ENCODE data around the gene SF1.

Gene SF1

GRCh38 chr11:64784813-64785581 lies 6.7 kb upstream of the SF1 start:
- DNase-seq (ENCODE audit: low read depth) = no peak

GRCh38 chr11:64778223-64778472 lies 194 bp downstream of the SF1 start:
- DNase-seq (ENCODE audit: low read depth) = no peak

- peak; percentile 62 for DNase-seq (ENCODE audit: low read depth)
Measured at GRCh38 chr11:64777449-64778222, 706 bp downstream of the SF1 start.

GRCh38 chr11:64776875-64777274 lies 1.5 kb downstream of the SF1 start:
- DNase-seq (ENCODE audit: low read depth) = no peak

DNA sequence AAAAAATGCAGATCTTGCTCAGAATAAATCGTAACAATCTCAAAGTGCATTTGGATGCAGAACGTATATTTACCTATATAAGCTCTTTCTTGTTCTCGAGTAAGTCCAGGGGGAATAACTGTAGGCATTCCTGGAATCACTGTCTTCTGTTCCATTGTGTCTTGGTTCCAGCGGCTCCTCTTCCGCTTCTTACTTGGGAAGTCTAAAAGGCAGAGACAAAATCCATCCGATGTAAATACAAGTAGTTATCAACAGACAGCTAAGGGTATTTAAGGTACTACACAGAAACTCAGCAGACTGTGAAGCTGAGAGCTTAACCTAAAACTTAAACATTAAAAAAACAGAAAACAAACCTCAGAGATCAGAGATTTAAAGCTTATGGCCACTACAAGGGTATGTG lies 1.9 kb downstream of the SF1 start:
- DNase-seq (ENCODE audit: low read depth) = no peak

DNA sequence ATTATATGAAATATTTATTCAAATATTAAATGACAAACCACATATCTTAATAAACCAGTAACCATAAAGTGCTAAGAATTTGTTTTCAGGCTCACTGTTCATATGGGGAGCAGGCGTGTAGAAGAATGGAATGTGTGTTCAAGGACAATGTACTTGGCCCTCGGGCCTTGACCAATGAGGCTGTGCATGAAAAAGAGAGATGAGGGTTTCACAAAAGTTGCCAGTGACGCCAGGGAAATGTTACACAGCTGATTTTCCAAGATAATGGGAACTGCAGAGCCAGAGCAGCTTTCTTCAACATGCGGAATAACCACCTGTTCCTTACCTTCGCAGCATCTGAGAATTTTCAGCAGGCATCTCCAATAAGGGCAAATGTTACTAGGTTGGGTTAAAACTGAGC lies 4.2 kb downstream of the SF1 start:
- no peak for DNase-seq (ENCODE audit: low read depth)

DNA sequence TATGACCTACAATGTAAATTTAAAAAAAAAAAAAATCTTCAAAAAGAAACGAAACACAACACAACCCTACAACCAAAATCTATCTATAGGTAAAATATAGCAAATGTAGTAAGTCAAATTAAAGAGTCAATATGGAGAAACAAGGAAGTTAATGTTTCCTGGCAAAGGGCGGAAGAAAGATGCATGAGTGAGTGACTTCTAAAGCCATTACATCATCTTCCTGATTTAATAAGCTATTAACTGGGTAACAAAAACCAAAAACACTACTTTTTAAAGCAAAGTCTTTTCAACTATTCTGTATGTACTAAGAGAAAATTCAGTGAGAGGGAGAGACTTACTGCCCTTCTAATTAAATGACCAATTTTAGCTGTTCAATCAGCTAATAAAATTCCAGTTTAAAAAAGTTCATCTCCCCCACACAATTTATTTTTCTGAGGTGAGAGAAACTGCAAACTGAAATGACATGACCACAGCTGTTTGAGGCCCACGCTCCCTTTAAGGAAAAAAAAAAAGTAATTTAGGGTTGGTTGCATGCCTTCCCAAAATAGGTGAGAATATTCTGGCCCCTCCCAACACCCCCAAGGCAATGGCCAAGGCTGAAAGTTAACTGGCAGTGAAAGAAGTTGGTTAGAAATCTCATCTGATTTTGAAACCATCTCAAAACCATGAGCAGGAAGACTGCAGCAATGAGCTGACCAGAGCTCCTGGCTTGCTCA lies 5.9 kb downstream of the SF1 start:
- DNase-seq (ENCODE audit: low read depth) = no peak

- no peak for DNase-seq (ENCODE audit: low read depth)
Measured at GRCh38 chr11:64771861-64772260, 6.5 kb downstream of the SF1 start.

GRCh38 chr11:64770120-64770519 lies 8.2 kb downstream of the SF1 start:
- no peak for DNase-seq (ENCODE audit: low read depth)

GRCh38 chr11:64769283-64769682 lies 9.1 kb downstream of the SF1 start:
- DNase-seq (ENCODE audit: low read depth) = no peak

- no peak for DNase-seq (ENCODE audit: low read depth)
Measured at GRCh38 chr11:64768300-64768694, 10.0 kb downstream of the SF1 start.

GRCh38 chr11:64767344-64768299 lies 10.7 kb downstream of the SF1 start:
- DNase-seq (ENCODE audit: low read depth) = peak; percentile 74

DNA sequence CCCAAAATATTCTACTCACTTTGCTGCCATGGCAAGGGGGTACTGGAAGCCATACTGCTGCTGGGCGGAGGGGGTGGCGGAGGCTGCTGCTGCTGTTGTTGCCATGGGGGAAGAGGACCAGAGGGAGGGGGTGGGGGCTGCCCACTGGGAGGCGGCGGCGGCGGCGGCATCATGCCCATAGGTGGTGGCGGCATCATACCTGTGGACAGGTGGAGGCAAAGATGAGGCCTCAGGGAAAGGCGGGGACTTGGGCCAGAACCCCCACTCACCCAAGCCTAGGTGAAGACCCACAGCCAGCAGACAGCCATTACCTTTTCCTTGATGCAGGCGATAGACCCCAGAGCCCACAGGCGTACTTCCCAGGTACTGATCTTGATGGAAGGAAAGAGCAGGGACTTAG lies 11.5 kb downstream of the SF1 start:
- DNase-seq (ENCODE audit: low read depth) = no peak

DNA sequence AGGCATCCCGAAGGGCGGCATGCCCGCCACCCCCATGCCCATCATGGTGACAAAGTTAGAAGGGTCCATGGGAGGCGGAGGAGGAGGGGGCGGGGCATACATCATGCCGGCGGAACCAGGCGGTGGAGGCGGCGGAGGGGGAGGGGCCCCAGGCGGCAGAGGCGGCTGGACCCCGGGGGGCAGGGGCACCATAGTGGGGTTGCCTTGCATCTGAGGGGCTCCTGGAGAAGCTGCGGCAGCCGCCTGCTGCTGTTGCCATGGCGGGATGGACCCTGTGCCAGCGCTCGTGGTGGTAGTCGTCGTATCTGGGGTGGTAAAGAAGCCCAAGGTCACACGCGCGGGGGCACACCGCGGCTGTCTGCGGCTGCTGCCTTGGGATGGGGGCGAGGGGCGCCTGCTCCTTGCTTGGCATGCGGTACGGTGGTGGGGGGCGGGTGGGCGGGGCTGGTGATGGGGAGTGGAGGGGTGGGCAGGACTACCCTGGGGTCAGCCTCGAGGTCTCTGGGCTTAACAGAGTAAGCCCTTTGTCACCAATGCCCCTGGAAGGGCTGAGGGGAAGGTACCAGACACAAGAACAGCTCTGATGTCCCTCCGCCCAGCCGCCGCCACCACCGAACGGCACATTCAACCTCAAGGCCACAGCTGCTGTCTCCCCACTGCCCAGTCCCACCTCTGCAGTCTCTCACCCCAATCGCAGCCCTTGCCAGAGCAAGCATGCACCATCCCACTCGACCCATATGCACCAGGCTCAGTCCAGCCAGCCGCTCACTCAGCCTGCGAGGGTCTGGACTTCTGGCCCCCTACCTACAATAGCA lies 12.3 kb downstream of the SF1 start:
- no peak for DNase-seq (ENCODE audit: low read depth)

DNA sequence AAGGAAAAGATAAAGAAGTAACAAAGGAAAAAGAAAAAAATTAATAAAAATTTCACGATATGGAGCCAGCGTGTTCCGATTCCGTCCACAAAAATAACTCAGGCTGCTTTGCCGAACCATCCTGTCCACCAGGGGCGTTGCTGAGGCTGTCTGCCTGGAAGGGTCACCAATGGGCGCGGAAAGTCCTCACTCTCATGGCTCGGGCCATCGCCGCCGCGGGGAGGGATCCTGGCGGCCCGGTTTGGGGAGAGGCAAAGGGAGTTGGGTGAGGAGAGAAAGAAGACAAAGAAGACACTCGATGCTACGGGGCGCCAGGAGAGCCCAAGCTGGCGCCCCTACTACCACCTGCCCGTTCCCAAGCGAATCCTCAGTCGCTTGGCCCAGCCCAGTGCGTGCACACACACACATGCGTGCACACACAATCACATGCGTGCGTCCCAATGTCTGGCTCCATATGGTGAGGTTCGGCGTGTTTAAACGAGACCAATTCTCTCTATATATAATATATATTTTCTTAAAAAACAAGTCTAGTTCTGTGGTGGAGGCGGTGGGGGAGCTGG lies 13.0 kb downstream of the SF1 start:
- no peak for DNase-seq (ENCODE audit: low read depth)

DNA sequence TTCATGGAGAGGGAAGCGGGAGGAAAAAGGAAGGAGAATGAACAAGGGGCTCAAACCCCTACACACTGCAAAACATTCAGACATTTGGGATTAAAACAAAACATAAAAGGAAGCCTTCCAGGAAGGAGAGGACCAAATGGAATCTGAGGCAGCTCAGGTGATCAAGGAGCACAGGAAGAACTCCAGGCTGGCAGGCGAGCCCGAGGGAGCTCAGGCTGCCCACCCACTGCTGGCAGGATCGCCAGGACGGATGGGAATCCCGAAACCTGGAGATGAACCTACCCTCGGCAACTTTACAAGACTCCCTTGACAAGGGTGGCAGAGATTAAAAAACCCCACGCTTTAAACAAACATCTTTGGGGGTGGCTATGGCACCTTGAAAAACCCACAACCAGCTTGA lies 13.6 kb downstream of the SF1 start:
- no peak for DNase-seq (ENCODE audit: low read depth)

DNA sequence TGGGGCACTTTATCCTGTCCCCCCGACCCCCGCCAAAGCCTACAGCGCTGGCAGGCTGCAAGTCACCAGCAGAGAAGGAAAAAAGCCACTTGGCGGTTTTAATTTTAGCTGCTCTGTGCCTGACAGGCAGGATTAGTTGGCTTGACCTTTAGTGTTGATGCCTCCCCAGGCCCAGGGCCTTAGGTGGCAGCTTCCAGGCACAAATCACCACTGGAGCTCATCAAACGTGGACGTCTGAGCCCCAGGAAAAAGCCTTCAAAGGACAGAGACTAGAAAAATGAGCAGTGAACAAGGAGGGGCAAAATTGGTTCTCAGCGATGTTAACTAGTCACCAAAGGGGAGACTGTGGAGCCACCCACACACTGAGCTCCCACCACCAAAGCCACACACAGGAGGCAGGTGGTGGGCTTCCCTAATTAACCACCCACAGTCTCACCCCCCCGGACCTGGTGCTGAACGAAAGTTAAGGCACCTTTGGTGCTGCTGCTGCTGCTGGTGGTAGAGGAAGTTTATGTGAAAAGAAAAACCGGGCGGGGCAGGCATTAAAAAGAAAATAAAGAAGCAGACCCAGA lies 14.2 kb downstream of the SF1 start:
- DNase-seq (ENCODE audit: low read depth) = no peak

- DNase-seq (ENCODE audit: low read depth) = no peak
Measured at GRCh38 chr11:64763526-64764039, 14.8 kb downstream of the SF1 start.

GRCh38 chr11:64762674-64763525 lies 15.4 kb downstream of the SF1 start:
- DNase-seq (ENCODE audit: low read depth) = no peak
